Esophagus (tissue), 2 donors: Measurements from ENCODE around the gene C15orf39. TPM values are rescaled to one million over a fixed set of nuclear protein-coding genes. Genes with fewer than 3 reads are reported as not detected.

Experiments used
- H3K27ac ChIP-seq, 2 donors: one replicate each; pipeline ENCODE4 v1.5.1; 2013; ENCODE audit warnings: low read depth in 2 of 2, mild to moderate bottlenecking in 2 of 2, inconsistent platforms in 1 of 2, low read length in 1 of 2, moderate library complexity in 1 of 2
- H3K27me3 ChIP-seq, 2 donors: one replicate each; pipeline ENCODE4 v1.6.1; 2013; ENCODE audit warnings: low read length in 2 of 2, control low read depth in 1 of 2, mild to moderate bottlenecking in 1 of 2; ENCODE audit not compliant: insufficient read depth in 2 of 2, control insufficient read depth in 1 of 2
- H3K36me3 ChIP-seq, 2 donors: one replicate each; pipeline ENCODE4 v1.6.1; 2013; ENCODE audit warnings: low read length in 1 of 2; ENCODE audit not compliant: control insufficient read depth in 2 of 2, insufficient read depth in 2 of 2
- H3K4me1 ChIP-seq, 2 donors: one replicate each; pipeline ENCODE4 v1.6.1; 2013; ENCODE audit warnings: low read length in 1 of 2; ENCODE audit not compliant: control insufficient read depth in 2 of 2, insufficient read depth in 2 of 2
- H3K4me3 ChIP-seq, 2 donors: one replicate each; pipeline ENCODE4 v1.5.1; 2013; ENCODE audit warnings: low read length in 2 of 2, mild to moderate bottlenecking in 2 of 2, low read depth in 1 of 2, moderate library complexity in 1 of 2
- H3K9me3 ChIP-seq, 2 donors: one replicate each; pipeline ENCODE4 v1.6.1; 2013; ENCODE audit warnings: mild to moderate bottlenecking in 2 of 2, low read depth in 1 of 2, low read length in 1 of 2, moderate library complexity in 1 of 2; ENCODE audit not compliant: control insufficient read depth in 2 of 2, insufficient read depth in 1 of 2
- WGBS, 2 donors: extraction: QIAGEN DNeasy Blood & Tissue Kit; methylation state at CpG; one replicate each; pipeline ENCODE4 v1.1.7; 2013; 5-methylcytosine and 5-hydroxymethylcytosine counted together
- polyA plus RNA-seq, 2 donors: library from polyadenylated mRNA; stranded (reverse); fragments of 200-250 nt; gene quantifications; one replicate each; pipeline ENCODE4 v1.2.3, GENCODE V29; 2013
- donor health status: healthy with polysubstance abuse.
- donor health status: Bipolar disorder and iron deficiency.

Gene C15orf39
- polyA plus RNA-seq, 2 donors = 14.7 to 15.7 TPM

- Histone ChIP-seq H3K27me3 (no peaks in the 10 kb centered on the region), H3K9me3 (no peaks in the 10 kb centered on the region), H3K4me3 (no peak overlapping the region), H3K27ac (no peak overlapping the region), H3K4me1 (no peaks in the 10 kb centered on the region), H3K36me3 (no peaks in the 10 kb centered on the region)
- 73 to 79% methylated on average over 5 of the region's 5 CpGs for WGBS, 2 donors
Measured at GRCh38 chr15:75171408-75171807, 30.3 kb upstream of the C15orf39 start.

DNA sequence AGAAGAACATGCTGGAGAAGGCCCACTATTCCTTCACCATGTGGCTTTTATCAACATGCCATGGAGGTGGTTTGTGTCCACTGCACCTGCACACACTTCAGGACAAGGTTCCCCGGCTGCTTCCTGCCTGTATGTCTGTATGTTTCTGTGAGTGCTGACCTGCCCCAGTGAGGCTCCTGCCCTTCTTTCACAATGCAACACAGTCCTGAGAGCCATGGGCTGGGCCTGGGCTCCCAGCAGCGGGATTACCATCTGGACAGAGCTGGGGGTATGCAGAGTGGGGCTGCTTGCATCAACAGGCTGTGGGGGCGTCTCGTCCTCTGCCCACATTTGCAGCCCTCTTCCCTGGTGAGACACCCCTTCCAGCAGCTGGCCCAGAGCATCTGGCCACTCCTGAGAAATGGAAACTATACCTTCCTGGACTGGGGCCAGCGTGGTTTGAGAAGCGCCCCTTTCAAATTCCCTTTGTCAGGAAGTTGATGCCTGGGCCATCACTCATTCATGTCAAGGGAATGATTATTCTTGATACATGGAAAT is 29.3 kb upstream of the C15orf39 start:
- WGBS, 2 donors = 84 to 87% methylated on average over 6 of the region's 6 CpGs
- Histone ChIP-seq H3K27me3 (no peaks in the 10 kb centered on the region), H3K9me3 (no peaks in the 10 kb centered on the region), H3K27ac (no peak overlapping the region), H3K4me3 (no peak overlapping the region), H3K36me3 (no peaks in the 10 kb centered on the region), H3K4me1 (no peaks in the 10 kb centered on the region)

GRCh38 chr15:75174102-75174501 is 27.6 kb upstream of the C15orf39 start:
- H3K27ac ChIP-seq = no peak overlapping the region
- peaks cover 0 to 5% of the 10 kb centered on the region in 2 donors for H3K4me1 ChIP-seq
- no peaks in the 10 kb centered on the region for H3K36me3 ChIP-seq
- H3K9me3 ChIP-seq = no peaks in the 10 kb centered on the region
- no peak overlapping the region for H3K4me3 ChIP-seq
- 94 to 96% methylated on average over 5 of the region's 5 CpGs for WGBS, 2 donors
- no peaks in the 10 kb centered on the region for H3K27me3 ChIP-seq

DNA sequence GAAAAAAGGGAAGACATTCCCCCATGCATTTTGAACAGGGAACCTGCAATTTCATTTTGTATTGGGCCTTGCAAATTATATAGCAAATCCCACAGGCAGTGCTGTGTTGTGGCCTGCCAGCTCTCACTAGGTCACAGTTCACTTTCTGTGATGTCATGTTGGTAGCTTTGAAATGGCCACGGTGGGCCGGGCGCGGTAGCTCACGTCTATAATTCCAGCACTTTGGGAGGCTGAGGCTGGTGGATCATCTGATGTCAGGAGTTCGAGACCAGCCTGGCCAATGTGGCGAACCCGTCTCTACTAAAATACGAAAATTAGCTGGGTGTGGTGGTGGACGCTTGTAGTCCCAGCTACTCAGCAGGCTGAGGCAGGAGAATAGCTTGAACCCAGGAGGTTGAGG is 27.0 kb upstream of the C15orf39 start:
- Histone ChIP-seq H3K36me3 (no peaks in the 10 kb centered on the region), H3K27ac (no peak overlapping the region), H3K27me3 (no peaks in the 10 kb centered on the region), H3K4me3 (no peak overlapping the region), H3K9me3 (no peaks in the 10 kb centered on the region), H3K4me1 (peaks cover 0 to 5% of the 10 kb centered on the region in 2 donors)
- WGBS, 2 donors = 96 to 97% methylated on average over 10 of the region's 10 CpGs

GRCh38 chr15:75176396-75176761 is 25.3 kb upstream of the C15orf39 start:
- no peaks in the 10 kb centered on the region for H3K36me3 ChIP-seq
- peak overlapping the region in 1 of 2 donors; percentile 24 for H3K27ac ChIP-seq
- WGBS, 2 donors = 80 to 85% methylated on average over 4 of the region's 4 CpGs
- no peaks in the 10 kb centered on the region for H3K9me3 ChIP-seq
- H3K4me1 ChIP-seq = peaks cover 3 to 5% of the 10 kb centered on the region in 2 donors
- H3K27me3 ChIP-seq = no peaks in the 10 kb centered on the region
- no peak overlapping the region for H3K4me3 ChIP-seq

DNA sequence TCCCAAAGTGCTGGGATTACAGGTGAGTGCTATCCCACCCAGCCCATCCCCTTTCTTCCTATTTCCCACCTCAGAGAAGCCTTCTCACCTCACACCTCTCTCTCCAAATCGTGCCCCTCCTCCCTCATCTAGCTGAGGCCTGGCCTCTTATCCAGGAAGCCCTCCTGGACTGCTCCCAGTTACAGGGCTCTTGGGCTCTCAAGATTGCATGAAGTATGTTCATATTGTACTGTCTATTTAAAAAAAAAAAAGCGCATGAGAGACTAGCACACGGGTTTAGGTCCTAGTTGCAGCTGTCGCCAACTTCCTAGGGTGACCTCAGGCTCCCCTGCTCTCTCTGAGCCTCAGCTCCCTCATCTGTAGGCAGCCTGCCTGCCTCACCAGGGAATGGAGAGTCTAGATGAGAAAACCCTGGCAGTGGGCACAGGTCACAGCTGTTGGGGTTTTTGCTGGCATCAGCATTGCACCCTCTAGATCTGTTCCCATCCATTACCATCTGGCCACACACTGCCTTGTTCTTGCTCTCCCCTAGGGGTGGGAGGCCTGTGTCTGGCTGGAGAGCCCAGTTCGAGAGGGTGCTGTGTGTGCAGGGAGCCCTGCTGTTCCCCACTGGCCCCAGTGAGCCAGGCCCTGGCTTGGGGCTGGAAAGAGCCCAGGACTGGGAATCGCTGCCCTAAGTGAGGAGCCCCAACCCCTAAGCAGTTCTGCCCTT is 24.2 kb upstream of the C15orf39 start:
- H3K9me3 ChIP-seq = no peaks in the 10 kb centered on the region
- 67 to 68% methylated on average over 6 of the region's 6 CpGs for WGBS, 2 donors
- H3K4me3 ChIP-seq = no peak overlapping the region
- H3K27me3 ChIP-seq = no peaks in the 10 kb centered on the region
- H3K36me3 ChIP-seq = no peaks in the 10 kb centered on the region
- peak overlapping the region in 1 of 2 donors; percentile 57 for H3K27ac ChIP-seq
- peaks cover 3 to 5% of the 10 kb centered on the region in 2 donors for H3K4me1 ChIP-seq

DNA sequence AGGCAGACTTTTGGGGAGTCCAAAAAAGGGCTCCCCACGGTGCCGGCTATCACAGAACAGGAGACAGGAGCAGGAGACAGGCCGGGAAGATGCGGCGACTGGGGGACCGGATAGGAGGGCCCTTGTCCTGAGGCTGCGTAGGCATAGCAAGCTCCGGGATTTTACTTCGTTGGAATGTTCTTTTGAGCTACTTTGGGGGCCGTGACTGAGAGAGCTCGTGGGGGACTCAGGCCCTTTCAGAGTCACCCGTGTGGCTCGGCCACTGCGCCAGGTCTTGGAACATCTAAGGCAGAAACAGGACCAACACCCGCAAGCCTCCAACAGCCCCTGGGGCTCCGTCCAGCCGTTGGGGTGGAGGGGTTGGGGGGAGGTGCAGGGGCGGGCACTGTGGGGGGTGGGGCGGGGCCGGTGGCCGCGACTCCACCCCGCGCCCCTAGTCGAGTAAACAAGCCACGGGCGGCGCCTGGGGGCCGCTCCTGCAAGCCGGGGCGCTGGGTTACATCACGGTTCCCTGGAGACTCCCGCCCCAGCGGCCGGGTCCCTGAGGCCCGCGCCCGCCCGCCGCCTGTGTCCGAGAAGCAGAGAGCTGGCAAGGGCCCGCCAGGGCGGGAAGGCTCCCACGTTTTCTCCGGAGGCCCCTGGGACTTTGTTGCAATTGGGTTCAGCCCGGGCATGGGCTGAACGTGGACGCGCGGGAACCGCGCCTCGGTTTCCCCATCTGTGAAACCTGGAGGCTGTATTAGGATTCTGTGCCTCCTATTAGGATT is 23.3 kb upstream of the C15orf39 start:
- Histone ChIP-seq H3K27ac (peak overlapping the region; percentile 26 to 57), H3K27me3 (no peaks in the 10 kb centered on the region), H3K9me3 (no peaks in the 10 kb centered on the region), H3K4me1 (peaks cover 3 to 5% of the 10 kb centered on the region in 2 donors), H3K4me3 (peak overlapping the region; percentile 17 to 27), H3K36me3 (no peaks in the 10 kb centered on the region)
- WGBS, 2 donors = 12 to 19% methylated on average over 46 to 53 of the region's 53 CpGs

DNA sequence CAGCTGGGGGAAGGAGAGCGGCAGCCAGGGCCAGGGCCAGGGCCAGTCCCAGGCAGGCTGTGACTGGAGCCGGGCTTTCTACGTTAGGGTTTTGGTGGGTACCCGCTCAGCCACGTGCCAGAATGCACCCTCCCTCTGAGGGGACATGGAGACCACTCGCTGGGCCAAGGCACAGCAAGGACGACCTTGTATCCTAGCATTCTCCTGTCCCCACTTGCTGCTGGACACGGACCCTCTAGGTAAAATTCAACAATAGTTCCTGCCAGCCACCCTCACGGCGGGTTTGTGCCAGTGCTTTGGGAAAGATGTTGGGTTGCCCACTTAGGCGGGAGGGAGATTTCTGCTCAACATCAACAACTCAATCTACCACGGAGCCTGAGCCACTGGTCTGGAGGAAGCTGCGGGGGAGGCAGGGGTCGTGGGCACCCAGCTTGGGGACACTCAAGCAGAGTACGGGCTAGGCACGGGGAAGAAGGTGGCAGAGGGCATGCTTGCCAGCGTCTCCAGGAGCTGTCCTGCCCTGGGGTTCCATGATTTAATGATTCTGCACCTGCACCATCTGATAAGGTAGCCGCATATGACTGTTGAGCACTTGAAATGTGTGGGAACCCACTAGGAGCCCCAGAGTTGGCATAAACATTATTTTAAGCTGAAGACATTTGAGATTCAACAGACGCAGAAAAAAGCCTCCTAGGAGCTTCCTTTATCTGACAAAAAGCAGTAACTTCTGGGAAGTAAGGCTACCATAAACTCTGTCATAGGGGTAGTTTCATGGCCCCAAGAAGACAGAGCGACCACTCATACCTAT is 22.5 kb upstream of the C15orf39 start:
- 69 to 74% methylated on average over 20 of the region's 20 CpGs for WGBS, 2 donors
- Histone ChIP-seq H3K9me3 (no peaks in the 10 kb centered on the region), H3K27ac (peak overlapping the region; percentile 0 to 24), H3K4me3 (peak overlapping the region; percentile 17 to 27), H3K27me3 (no peaks in the 10 kb centered on the region), H3K36me3 (no peaks in the 10 kb centered on the region), H3K4me1 (peaks cover 3 to 5% of the 10 kb centered on the region in 2 donors)

DNA sequence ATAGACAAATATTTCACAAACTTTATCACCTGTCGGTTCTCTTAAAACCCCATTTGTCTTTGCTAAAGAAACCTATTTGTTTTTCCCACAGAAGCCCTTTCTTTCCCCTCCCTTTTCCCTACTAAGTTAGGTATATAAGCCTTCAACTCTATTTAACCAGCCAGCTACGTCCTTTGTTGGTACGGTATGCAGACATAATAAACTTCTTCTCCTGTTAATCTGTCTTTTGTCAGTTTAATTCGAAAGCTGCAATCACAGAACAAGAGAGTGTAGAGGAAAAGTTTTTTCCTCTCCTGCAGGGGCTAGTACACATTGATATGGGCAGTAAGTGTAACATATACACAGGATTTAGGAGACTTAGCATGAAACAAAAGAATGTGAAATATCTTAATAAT is 21.9 kb upstream of the C15orf39 start:
- Histone ChIP-seq H3K27ac (no peak overlapping the region), H3K27me3 (no peaks in the 10 kb centered on the region), H3K9me3 (no peaks in the 10 kb centered on the region), H3K36me3 (no peaks in the 10 kb centered on the region), H3K4me3 (no peak overlapping the region), H3K4me1 (peaks cover 3 to 5% of the 10 kb centered on the region in 2 donors)
- 69 to 74% methylated on average over 4 of the region's 4 CpGs for WGBS, 2 donors
